H9 (cell line): ENCODE data around the gene MVD. TPM values are rescaled to one million over a fixed set of nuclear protein-coding genes. Genes with fewer than 3 reads are reported as not detected.

Experiments
- DNase-seq: peaks from one replicate; pipeline ENCODE4 v3.0.0-alpha.2; 2017
- H2AFZ ChIP-seq: one replicate; pipeline ENCODE4 v1.6.1; 2013; ENCODE audit warnings: mild to moderate bottlenecking, low read length, control low read depth, moderate library complexity
- H2AK5ac ChIP-seq: 2 replicates; pipeline ENCODE4 v1.6.1; 2013; ENCODE audit warnings: low read length, control low read depth, mixed read lengths; ENCODE audit not compliant: insufficient read length
- H2BK120ac ChIP-seq: one replicate; pipeline ENCODE4 v1.6.1; 2013; ENCODE audit warnings: low read depth, mild to moderate bottlenecking, low read length, control low read depth, inconsistent platforms; ENCODE audit not compliant: poor library complexity, severe bottlenecking
- H2BK12ac ChIP-seq: 2 replicates; pipeline ENCODE4 v1.6.1; 2013; ENCODE audit warnings: low read length, control low read depth, mixed read lengths, low read depth; ENCODE audit not compliant: insufficient read length
- H2BK15ac ChIP-seq: 2 replicates; pipeline ENCODE4 v1.6.1; 2013; ENCODE audit warnings: low read depth, low read length, control low read depth
- H2BK20ac ChIP-seq: one replicate; pipeline ENCODE4 v1.6.1; 2013; ENCODE audit warnings: low read depth, mild to moderate bottlenecking, low read length, control low read depth, inconsistent platforms; ENCODE audit not compliant: poor library complexity, severe bottlenecking
- H2BK5ac ChIP-seq: 2 replicates; pipeline ENCODE4 v1.6.1; 2013; ENCODE audit warnings: low read length, control low read depth, mixed read lengths; ENCODE audit not compliant: insufficient read length
- H3K14ac ChIP-seq: 2 replicates; pipeline ENCODE4 v1.6.1; 2013; ENCODE audit warnings: low read length, control low read depth; ENCODE audit not compliant: insufficient read depth
- H3K18ac ChIP-seq: 2 replicates; pipeline ENCODE4 v1.6.1; 2013; ENCODE audit warnings: low read depth, mild to moderate bottlenecking, mixed read lengths, low read length, control low read depth; ENCODE audit not compliant: insufficient read length
- H3K23ac ChIP-seq: 2 replicates; pipeline ENCODE4 v1.6.1; 2013; ENCODE audit warnings: low read length, control low read depth, mixed read lengths, low read depth; ENCODE audit not compliant: insufficient read length
- H3K23me2 ChIP-seq: 2 replicates; pipeline ENCODE4 v1.6.1; 2013; ENCODE audit warnings: low read depth, mild to moderate bottlenecking, mixed read lengths, low read length, control low read depth; ENCODE audit not compliant: insufficient read length, poor library complexity, severe bottlenecking
- H3K27ac ChIP-seq: 2 replicates; pipeline ENCODE4 v1.5.1; 2013; ENCODE audit warnings: low read length, control low read depth, mixed read lengths, low read depth; ENCODE audit not compliant: insufficient read length
- H3K27me3 ChIP-seq: 2 replicates; pipeline ENCODE4 v1.6.1; 2013; ENCODE audit warnings: low read length, control low read depth, inconsistent platforms; ENCODE audit not compliant: insufficient read depth
- H3K4ac ChIP-seq: 2 replicates; pipeline ENCODE4 v1.6.1; 2013; ENCODE audit warnings: low read depth, mild to moderate bottlenecking, control low read depth, inconsistent platforms, low read length, moderate library complexity
- H3K4me1 ChIP-seq: 2 replicates; pipeline ENCODE4 v1.6.1; 2013; ENCODE audit warnings: low read length, control low read depth, inconsistent platforms; ENCODE audit not compliant: insufficient read depth
- H3K4me2 ChIP-seq: 2 replicates; pipeline ENCODE4 v1.6.1; 2013; ENCODE audit warnings: low read length, control low read depth, mixed read lengths; ENCODE audit not compliant: insufficient read length, insufficient read depth
- H3K56ac ChIP-seq: 2 replicates; pipeline ENCODE4 v1.6.1; 2013; ENCODE audit warnings: low read depth, mild to moderate bottlenecking, mixed read lengths, low read length, control low read depth; ENCODE audit not compliant: insufficient read length
- H3K79me1 ChIP-seq: 2 replicates; pipeline ENCODE4 v1.6.1; 2013; ENCODE audit warnings: low read depth, mild to moderate bottlenecking, moderate library complexity, low read length, control low read depth, inconsistent platforms; ENCODE audit not compliant: insufficient read depth, poor library complexity, severe bottlenecking
- H3K79me2 ChIP-seq: 2 replicates; pipeline ENCODE4 v1.6.1; 2013; ENCODE audit warnings: low read length, control low read depth, inconsistent platforms; ENCODE audit not compliant: insufficient read depth
- H3K9ac ChIP-seq: 2 replicates; pipeline ENCODE4 v1.6.1; 2013; ENCODE audit warnings: low read length, control low read depth, mixed read lengths; ENCODE audit not compliant: insufficient read length; ENCODE audit errors: extremely low read depth
- H3K9me3 ChIP-seq: one replicate; pipeline ENCODE4 v1.6.1; 2013; ENCODE audit warnings: low read depth, low read length, inconsistent platforms; ENCODE audit not compliant: control insufficient read depth
- H3T11ph ChIP-seq: one replicate; pipeline ENCODE4 v1.6.1; 2013; ENCODE audit warnings: mild to moderate bottlenecking, low read length, control low read depth, inconsistent platforms
- H4K20me1 ChIP-seq: one replicate; pipeline ENCODE4 v1.6.1; 2013; ENCODE audit not compliant: control insufficient read depth, insufficient read length, insufficient read depth
- H4K5ac ChIP-seq: 2 replicates; pipeline ENCODE4 v1.6.1; 2013; ENCODE audit warnings: low read depth, mild to moderate bottlenecking, mixed read lengths, low read length, control low read depth; ENCODE audit not compliant: insufficient read length
- H4K8ac ChIP-seq: replicated peaks from 2 replicates; pipeline ENCODE4 v1.6.1; 2013; ENCODE audit warnings: low read length, control low read depth, mixed read lengths, low read depth; ENCODE audit not compliant: insufficient read length
- H4K91ac ChIP-seq: 2 replicates; pipeline ENCODE4 v1.6.1; 2013; ENCODE audit warnings: low read depth, mild to moderate bottlenecking, moderate library complexity, mixed read lengths, low read length, control low read depth; ENCODE audit not compliant: insufficient read length
- H3K27ac Mint-ChIP-seq, 3 experiments: 2 replicates in 2 of 3; 3 replicates in 1 of 3; pipeline ENCODE4 v1.8.0; 2020 to 2021; ENCODE audit warnings: mixed read lengths in 3 of 3, mild to moderate bottlenecking in 1 of 3, moderate library complexity in 1 of 3
- H3K27me3 Mint-ChIP-seq: 2 replicates; pipeline ENCODE4 v1.8.0; 2021; ENCODE audit warnings: low read depth, mild to moderate bottlenecking, moderate library complexity, mixed read lengths
- H3K36me3 Mint-ChIP-seq, 3 experiments: 2 replicates in 2 of 3; 3 replicates in 1 of 3; pipeline ENCODE4 v1.8.0; 2020 to 2021; ENCODE audit warnings: low read depth in 3 of 3, mixed read lengths in 3 of 3; ENCODE audit not compliant: insufficient read depth in 1 of 3
- H3K4me1 Mint-ChIP-seq, 2 experiments: 2 replicates each; pipeline ENCODE4 v1.8.0; 2020; ENCODE audit warnings: mixed read lengths in 2 of 2
- H3K4me3 Mint-ChIP-seq, 2 experiments: 2 replicates in 1 of 2; 3 replicates in 1 of 2; pipeline ENCODE4 v1.8.0; 2020 to 2021; ENCODE audit warnings: mild to moderate bottlenecking in 2 of 2, mixed read lengths in 2 of 2, moderate library complexity in 1 of 2
- H3K9me3 Mint-ChIP-seq, 2 experiments: 2 replicates in 1 of 2; 3 replicates in 1 of 2; pipeline ENCODE4 v1.8.0; 2020; ENCODE audit warnings: mild to moderate bottlenecking in 2 of 2, mixed read lengths in 2 of 2, moderate library complexity in 1 of 2
- WGBS: extraction: QIAGEN DNeasy Blood & Tissue Kit; methylation state at CpG from one replicate; pipeline ENCODE4 v1.1.7; 2013; ENCODE audit warnings: missing lambda C conversion rate, low lambda C conversion rate, mixed read lengths; ENCODE audit not compliant: insufficient read length; ENCODE audit errors: extremely low coverage; 5-methylcytosine and 5-hydroxymethylcytosine counted together
- total RNA-seq: library from RNA; stranded (reverse); gene quantifications from 2 replicates; pipeline ENCODE4 v1.2.1, GENCODE V29; 2021
- TF ChIP-seq, protein P1 (sequence below): fragments of 200-600 bp; sonication (generic); conservative IDR thresholded peaks from 3 replicates; pipeline ENCODE4 v1.8.0; 2021; ENCODE audit warnings: antibody characterized with exemption, mild to moderate bottlenecking

Gene MVD
- total RNA-seq, 1 experiment from 2014 or later, result 53.2 TPM

DNA sequence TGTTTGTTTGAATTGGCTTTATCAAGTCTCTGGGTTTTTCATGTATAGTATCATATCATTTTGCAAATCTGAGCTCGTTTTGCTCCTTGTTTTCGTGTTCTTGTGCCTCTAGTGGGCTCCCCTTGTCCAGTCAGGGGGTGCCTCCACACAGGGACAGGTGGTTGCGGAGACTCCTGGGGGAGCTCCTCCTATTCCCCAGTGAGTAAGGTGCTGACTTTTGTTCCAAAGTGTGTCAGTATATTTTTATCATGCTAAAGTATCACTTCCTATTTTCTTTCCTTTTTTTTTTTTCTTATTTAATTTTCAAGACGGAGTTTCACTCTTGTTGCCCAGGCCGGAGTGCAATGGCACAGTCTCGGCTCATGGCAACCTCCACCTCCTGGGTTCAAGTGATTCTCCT lies 54.8 kb downstream of the MVD start:
- Histone ChIP-seq H4K20me1 (no peaks in the 10 kb centered on the region), H3K23ac (no peak overlapping the region), H2AK5ac (no peak overlapping the region), H3K56ac (no peak overlapping the region), H3K27ac (no peak overlapping the region), H2AFZ (no peak overlapping the region), H3K18ac (no peak overlapping the region), H3K9me3 (no peaks in the 10 kb centered on the region), H3K9ac (no peak overlapping the region), H2BK15ac (no peak overlapping the region), H2BK120ac (no peak overlapping the region), H2BK5ac (no peak overlapping the region), H4K8ac (no peak overlapping the region), H3K79me2 (no peaks in the 10 kb centered on the region), H4K5ac (no peak overlapping the region), H4K91ac (no peak overlapping the region), H3K4ac (no peak overlapping the region), H2BK20ac (no peak overlapping the region), H3K23me2 (no peaks in the 10 kb centered on the region), H3K79me1 (no peaks in the 10 kb centered on the region), H3K14ac (no peak overlapping the region), H3K4me1 (no peaks in the 10 kb centered on the region; the same call in 1 of the 2 replicates), H3T11ph (no peak overlapping the region), H3K4me2 (no peak overlapping the region), H3K27me3 (no peaks in the 10 kb centered on the region), H2BK12ac (no peak overlapping the region)
- no peak overlapping the region for H3K4me3 Mint-ChIP-seq
- H3K9me3 Mint-ChIP-seq, result no peaks in the 10 kb centered on the region
- no CpG with 5 or more reads among the region's 6 CpGs for WGBS
- H3K27me3 Mint-ChIP-seq, result no peaks in the 10 kb centered on the region
- peaks cover 0 to 11% of the 10 kb centered on the region in 2 experiments; a peak in 2 of 4 replicates for H3K4me1 Mint-ChIP-seq
- peaks cover 9 to 71% (median 47%) of the 10 kb centered on the region in 3 experiments; a peak in 6 of 7 replicates for H3K36me3 Mint-ChIP-seq
- H3K27ac Mint-ChIP-seq, result no peak overlapping the region
- DNase-seq, result no peak
- TF ChIP-seq, protein P1, sequence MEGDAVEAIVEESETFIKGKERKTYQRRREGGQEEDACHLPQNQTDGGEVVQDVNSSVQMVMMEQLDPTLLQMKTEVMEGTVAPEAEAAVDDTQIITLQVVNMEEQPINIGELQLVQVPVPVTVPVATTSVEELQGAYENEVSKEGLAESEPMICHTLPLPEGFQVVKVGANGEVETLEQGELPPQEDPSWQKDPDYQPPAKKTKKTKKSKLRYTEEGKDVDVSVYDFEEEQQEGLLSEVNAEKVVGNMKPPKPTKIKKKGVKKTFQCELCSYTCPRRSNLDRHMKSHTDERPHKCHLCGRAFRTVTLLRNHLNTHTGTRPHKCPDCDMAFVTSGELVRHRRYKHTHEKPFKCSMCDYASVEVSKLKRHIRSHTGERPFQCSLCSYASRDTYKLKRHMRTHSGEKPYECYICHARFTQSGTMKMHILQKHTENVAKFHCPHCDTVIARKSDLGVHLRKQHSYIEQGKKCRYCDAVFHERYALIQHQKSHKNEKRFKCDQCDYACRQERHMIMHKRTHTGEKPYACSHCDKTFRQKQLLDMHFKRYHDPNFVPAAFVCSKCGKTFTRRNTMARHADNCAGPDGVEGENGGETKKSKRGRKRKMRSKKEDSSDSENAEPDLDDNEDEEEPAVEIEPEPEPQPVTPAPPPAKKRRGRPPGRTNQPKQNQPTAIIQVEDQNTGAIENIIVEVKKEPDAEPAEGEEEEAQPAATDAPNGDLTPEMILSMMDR, result no peak
